DOHH2 (cell line): ENCODE measurements around the gene GPX7.
A peak's percentile ranks its signal among the peaks of the same experiment; 100 is the strongest.

Experiments used
- H3F3A ChIP-seq: fragments of 200-600 bp; sonication (generic), shearing (Covaris generic); 2 replicates; pipeline ENCODE4 v1.6.0; 2016; ENCODE audit warnings: antibody characterized with exemption, mild to moderate bottlenecking; ENCODE audit not compliant: control insufficient read depth, insufficient read depth
- H3K27ac ChIP-seq: fragments of 200-600 bp; sonication (generic); 2 replicates; pipeline ENCODE4 v1.5.1; 2014; ENCODE audit warnings: low read depth, mild to moderate bottlenecking, low read length, moderate library complexity
- H3K27me3 ChIP-seq: fragments of 200-600 bp; sonication (generic); 2 replicates; pipeline ENCODE4 v1.6.1; 2014; ENCODE audit warnings: mild to moderate bottlenecking, low read length, mixed read lengths; ENCODE audit not compliant: control insufficient read depth
- H3K36me3 ChIP-seq: fragments of 200-600 bp; sonication (generic); 2 replicates; pipeline ENCODE4 v1.6.1; 2014; ENCODE audit warnings: mild to moderate bottlenecking, low read length, moderate library complexity, mixed read lengths; ENCODE audit not compliant: control insufficient read depth
- H3K4me1 ChIP-seq: fragments of 200-600 bp; sonication (generic); 2 replicates; pipeline ENCODE4 v1.6.1; 2014; ENCODE audit warnings: mild to moderate bottlenecking, low read length, mixed read lengths; ENCODE audit not compliant: control insufficient read depth
- H3K4me2 ChIP-seq: fragments of 200-600 bp; sonication (generic); 2 replicates; pipeline ENCODE4 v1.6.0; 2014; ENCODE audit warnings: mild to moderate bottlenecking, low read length, moderate library complexity
- H3K4me3 ChIP-seq: fragments of 200-600 bp; sonication (generic); 2 replicates; pipeline ENCODE4 v1.5.1; 2014; ENCODE audit warnings: mild to moderate bottlenecking, low read length, mixed read lengths
- H3K79me2 ChIP-seq: fragments of 200-600 bp; sonication (generic); 2 replicates; pipeline ENCODE4 v1.6.1; 2014; ENCODE audit warnings: mild to moderate bottlenecking, low read length, mixed read lengths; ENCODE audit not compliant: control insufficient read depth
- H3K9me2 ChIP-seq: fragments of 200-600 bp; sonication (generic); replicated peaks from 2 replicates; pipeline ENCODE4 v1.6.1; 2014; ENCODE audit warnings: mild to moderate bottlenecking, low read length, mixed read lengths; ENCODE audit not compliant: control insufficient read depth
- H3K9me3 ChIP-seq: fragments of 200-600 bp; sonication (generic); 2 replicates; pipeline ENCODE4 v1.6.1; 2014; ENCODE audit warnings: antibody characterized with exemption, low read length, mixed read lengths; ENCODE audit not compliant: control insufficient read depth, insufficient read depth
- H4K20me1 ChIP-seq: fragments of 200-600 bp; sonication (generic); 2 replicates; pipeline ENCODE4 v1.6.0; 2014; ENCODE audit warnings: low read depth, mild to moderate bottlenecking, antibody characterized with exemption, low read length, moderate library complexity; ENCODE audit not compliant: control insufficient read depth, insufficient read depth
- CTCF ChIP-seq: fragments of 200-600 bp; sonication (generic); IDR thresholded peaks from one replicate; pipeline ENCODE4 v1.5.1; 2014; ENCODE audit warnings: antibody characterized with exemption, mild to moderate bottlenecking, low read depth, low read length; ENCODE audit not compliant: poor library complexity, severe bottlenecking
- EZH2phosphoT487 ChIP-seq: fragments of 200-600 bp; sonication (generic); IDR thresholded peaks from 2 replicates; pipeline ENCODE4 v1.6.1; 2017; ENCODE audit warnings: borderline replicate concordance, mild to moderate bottlenecking, antibody characterized with exemption, low read length, moderate library complexity, mixed read lengths

Gene GPX7

GRCh38 chr1:52567943-52568342 is 34.2 kb upstream of the GPX7 start:
- no peak for TF ChIP-seq CTCF
- no peak for TF ChIP-seq EZH2phosphoT487
- Histone ChIP-seq H3K36me3 (no peaks in the 10 kb centered on the region), H3K79me2 (no peaks in the 10 kb centered on the region), H3K4me2 (no peak overlapping the region), H3K9me3 (peaks cover 5% of the 10 kb centered on the region; the same call in 1 of the 2 replicates), H3K27ac (no peak overlapping the region), H3K9me2 (no peaks in the 10 kb centered on the region), H3F3A (peaks cover 3% of the 10 kb centered on the region; the same call in 1 of the 2 replicates), H3K4me1 (peaks cover 23% of the 10 kb centered on the region), H4K20me1 (no peaks in the 10 kb centered on the region), H3K4me3 (no peak overlapping the region), H3K27me3 (0 out of 2 replicates have a peak, but pooled peaks cover 4% of the 10 kb centered on the region)

- H3K4me2 ChIP-seq = peak overlapping the region; percentile 41
- no peak overlapping the region for H3K27ac ChIP-seq
- TF ChIP-seq CTCF (no peak), EZH2phosphoT487 (no peak)
- no peaks in the 10 kb centered on the region for H4K20me1 ChIP-seq
- H3K36me3 ChIP-seq = no peaks in the 10 kb centered on the region
- no peak overlapping the region; the same call in none of the 2 replicates for H3K4me3 ChIP-seq
- H3K4me1 ChIP-seq = peaks cover 23% of the 10 kb centered on the region
- H3K9me2 ChIP-seq = no peaks in the 10 kb centered on the region
- H3K9me3 ChIP-seq = peaks cover 5% of the 10 kb centered on the region; the same call in 1 of the 2 replicates
- no peaks in the 10 kb centered on the region for H3K79me2 ChIP-seq
- 0 out of 2 replicates have a peak, but pooled peaks cover 4% of the 10 kb centered on the region for H3K27me3 ChIP-seq
- peaks cover 3% of the 10 kb centered on the region; the same call in 1 of the 2 replicates for H3F3A ChIP-seq
Observed at GRCh38 chr1:52569449-52570210, 32.5 kb upstream of the GPX7 start.

- Histone ChIP-seq H3K79me2 (no peaks in the 10 kb centered on the region), H3K27ac (no peak overlapping the region), H4K20me1 (no peaks in the 10 kb centered on the region), H3F3A (peaks cover 3% of the 10 kb centered on the region; the same call in 1 of the 2 replicates), H3K4me3 (no peak overlapping the region), H3K4me1 (peaks cover 23% of the 10 kb centered on the region), H3K36me3 (no peaks in the 10 kb centered on the region), H3K9me3 (peaks cover 5% of the 10 kb centered on the region; the same call in 1 of the 2 replicates), H3K27me3 (0 out of 2 replicates have a peak, but pooled peaks cover 4% of the 10 kb centered on the region), H3K9me2 (no peaks in the 10 kb centered on the region), H3K4me2 (no peak overlapping the region)
- TF ChIP-seq CTCF (no peak), EZH2phosphoT487 (no peak)
Observed at GRCh38 chr1:52571783-52572182, 30.4 kb upstream of the GPX7 start.
